GM19351 (cell line): ENCODE data around the gene POC1B.

Experiments
- ATAC-seq: cut with Tn5 transposase; IDR thresholded peaks from one replicate; pipeline ENCODE4 v1.9.1; 2021; ENCODE audit warnings: mild to moderate bottlenecking, moderate library complexity; ENCODE audit not compliant: unreplicated experiment

POC1B gene

DNA sequence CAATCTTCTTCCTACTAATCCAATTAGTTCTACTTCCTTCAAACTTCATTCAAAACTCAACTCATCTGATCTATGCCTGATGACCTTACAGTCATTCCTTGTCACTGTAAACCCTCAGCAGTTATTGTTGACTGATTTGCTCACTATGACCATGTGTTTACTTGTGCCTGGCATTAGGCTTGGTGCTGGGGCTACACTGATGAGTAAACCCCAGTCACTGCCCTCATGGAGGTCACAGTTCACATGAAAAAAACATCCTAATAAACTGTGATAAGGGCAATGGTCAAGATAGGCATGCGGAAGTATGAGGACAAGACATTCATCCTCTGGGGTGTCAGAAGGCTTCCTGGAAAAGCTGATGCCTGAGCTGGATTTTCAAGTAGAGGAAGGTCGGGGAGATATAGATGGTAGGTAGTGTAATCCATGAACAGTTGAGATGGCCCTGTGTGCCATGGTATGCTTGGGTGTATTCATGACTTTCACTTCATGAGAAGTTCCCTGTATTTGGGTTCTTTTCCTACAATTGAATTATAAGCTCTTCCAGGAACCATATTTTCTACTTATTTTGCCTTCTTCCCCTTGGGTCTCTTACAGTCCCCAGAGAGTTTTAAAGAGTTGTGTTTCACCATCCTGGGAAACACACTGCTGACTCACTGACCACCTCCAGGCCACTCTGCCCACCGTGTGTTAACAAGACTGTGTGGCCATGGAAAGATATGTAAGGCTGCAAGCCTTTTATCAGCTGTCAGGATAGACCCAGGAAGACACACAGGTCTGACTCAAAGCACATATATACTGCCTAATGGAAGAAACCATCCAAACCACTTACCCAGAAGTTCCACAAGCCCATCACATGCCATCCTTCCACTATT, 134.8 kb downstream of the POC1B start:
- ATAC-seq, result no peak

DNA sequence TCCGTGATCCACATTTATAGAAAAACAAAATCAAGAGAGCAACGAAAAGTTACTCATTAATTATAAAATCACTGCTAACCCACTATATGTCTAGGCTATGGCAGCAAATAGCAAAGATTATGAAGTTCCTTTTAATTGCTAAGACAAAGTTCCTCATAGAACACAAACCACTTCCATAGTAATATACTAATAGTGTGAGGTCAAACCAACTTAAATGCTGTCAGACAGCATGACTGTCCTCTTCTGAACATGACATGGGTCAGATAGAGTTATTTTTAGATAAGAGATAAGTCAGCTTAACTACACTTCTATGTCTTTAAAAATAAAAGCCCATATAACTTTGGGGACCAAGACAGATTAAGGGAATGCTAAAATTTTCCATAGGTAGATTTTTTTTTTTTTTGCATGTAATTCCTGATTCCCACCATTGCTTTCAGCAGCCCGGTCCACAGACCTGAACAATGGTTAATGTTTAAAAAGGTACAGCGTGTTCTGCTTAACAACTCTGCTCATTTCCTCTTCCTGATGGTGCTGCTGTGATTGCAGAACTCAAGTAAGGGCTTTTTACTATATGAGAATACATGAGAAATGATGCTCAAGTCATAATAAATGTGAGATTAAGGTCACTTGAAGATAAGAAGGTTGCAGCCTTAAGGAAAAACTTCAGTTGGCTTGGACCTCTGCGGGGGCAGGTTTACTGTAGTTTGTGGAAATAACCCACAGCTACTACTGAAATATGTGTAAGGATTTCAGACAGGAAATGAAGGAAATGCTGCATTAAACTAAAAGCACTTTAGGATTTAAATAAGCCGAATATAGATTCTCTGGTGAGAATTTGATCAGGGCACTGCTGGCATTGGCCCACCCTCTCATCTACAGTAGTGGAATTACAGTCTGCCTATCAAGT, 135.8 kb downstream of the POC1B start:
- ATAC-seq, result peak; percentile 40

DNA sequence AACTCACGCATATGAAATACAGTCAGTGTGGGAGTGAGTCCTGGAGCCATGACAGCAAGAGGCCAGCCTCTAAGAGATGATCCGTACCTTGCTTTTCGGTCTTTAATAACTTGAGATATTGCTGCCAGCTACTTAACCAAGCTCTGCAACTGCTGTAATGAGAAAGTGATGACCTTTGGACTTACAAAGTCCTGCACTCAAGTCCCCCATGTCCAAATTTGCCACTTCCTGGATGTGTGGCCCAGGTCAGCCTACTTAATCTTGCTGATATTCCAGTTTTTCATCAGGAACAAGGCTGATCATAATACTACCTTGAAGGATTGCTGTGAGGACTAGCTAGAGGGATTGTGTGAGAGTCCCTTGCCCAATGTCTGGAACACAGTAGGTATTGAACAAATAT, 139.7 kb downstream of the POC1B start:
- no peak for ATAC-seq

DNA sequence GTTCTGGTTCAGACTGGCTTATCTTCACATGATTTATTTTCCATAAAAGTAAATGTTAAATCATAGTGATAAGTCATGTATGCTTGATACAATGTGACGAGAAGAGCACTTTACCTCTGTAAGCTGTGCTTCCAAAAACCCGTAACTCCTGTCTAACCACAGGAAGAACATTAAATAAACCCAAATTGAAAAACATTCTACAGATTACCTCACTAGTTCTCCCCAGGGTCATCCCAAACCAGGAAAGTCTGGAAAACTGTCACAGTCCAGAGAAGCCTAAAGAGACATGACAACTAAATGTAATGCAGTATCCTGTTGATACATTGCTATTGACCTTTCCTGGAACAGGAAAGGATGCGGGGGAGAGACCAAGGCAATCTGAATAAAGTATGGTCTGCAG, 141.0 kb downstream of the POC1B start:
- no peak for ATAC-seq

DNA sequence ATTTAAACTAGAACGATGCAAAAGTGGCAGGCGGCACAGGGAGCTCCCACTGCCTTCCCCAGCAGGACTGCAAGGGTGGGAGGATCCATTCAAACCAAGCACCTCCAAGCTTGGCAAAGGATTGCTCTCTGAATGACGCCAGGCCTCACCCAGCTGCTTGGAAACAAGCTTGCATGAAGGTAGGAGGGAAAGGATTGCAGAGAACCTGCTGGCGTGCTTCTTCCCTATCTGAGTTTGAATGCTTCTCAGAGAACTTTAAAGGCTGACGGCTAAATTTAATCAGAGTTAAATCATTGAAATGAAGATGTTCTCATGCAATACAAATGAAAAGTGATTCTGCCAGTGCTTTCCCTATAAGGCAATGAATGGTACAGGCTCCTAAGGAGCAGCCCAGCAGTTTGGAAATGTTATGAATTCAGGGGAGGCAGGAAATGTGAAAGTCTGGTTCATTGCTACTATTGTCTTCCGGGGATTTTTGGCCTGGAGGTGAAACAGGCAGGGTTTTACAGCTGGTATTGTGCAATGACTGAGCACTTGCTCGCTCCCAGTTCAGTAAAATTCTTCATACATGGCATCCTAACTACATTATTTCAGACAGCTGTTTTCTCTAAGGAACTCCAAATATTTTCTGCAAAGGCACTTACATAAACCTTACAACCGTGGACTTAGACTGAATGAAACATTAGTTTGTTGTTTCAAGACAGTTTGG, 141.6 kb downstream of the POC1B start:
- ATAC-seq, result no peak

DNA sequence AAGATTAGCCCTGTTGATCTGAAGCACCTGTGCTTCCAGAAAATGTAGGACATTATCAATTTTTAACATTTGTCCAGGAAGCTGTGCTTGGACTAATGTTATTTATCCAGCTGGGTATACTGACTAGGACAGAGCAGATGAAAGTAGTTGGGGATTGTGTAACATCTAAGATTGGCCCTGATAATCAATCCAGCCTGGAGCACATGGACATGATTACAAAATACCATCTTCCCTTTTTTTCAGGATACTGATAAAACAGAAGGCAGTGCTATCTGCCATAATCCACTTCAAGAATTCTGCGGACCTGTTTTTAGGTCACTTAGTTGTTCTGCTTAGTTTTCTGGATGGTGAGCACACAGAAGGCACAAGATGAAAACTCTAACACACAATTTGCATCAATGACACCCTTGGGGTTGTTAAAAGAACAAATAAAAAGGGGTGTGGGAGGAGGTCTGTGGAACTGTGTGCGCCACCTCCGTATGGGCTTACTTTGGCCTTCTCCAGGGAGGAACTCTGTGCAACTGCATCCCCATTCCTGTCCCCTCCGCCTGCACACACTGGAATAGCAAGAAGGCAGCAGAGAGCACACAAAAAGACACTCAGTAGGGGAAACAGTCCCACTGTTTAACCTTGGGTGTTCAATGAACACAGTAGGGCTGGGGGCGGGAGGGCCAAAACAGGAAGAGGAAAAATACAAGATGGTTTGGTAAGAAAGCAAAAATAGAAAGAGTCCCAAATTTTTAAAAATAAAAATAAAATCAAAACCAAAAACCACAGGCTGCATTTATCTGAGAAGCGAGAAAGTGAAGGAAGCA, 142.4 kb downstream of the POC1B start:
- ATAC-seq, result no peak

DNA sequence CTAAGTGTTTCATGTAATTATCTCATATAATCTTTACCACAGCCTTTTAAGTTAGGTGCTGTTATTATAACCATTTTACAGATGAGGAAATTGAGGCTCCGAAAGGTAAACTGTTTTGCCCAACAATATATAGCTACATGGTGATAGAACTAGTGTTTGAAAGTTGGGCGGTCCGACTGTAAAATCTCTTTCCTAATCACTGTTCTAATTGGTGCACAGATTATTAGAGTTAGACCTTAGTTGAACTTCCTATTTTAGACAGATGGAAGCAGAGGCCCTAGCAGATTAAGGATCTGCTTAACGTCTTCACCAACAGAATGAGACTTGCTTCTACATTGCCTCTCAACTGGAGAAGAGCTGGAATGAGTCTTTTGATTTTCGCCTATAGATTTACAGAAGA, 143.5 kb downstream of the POC1B start:
- no peak for ATAC-seq

DNA sequence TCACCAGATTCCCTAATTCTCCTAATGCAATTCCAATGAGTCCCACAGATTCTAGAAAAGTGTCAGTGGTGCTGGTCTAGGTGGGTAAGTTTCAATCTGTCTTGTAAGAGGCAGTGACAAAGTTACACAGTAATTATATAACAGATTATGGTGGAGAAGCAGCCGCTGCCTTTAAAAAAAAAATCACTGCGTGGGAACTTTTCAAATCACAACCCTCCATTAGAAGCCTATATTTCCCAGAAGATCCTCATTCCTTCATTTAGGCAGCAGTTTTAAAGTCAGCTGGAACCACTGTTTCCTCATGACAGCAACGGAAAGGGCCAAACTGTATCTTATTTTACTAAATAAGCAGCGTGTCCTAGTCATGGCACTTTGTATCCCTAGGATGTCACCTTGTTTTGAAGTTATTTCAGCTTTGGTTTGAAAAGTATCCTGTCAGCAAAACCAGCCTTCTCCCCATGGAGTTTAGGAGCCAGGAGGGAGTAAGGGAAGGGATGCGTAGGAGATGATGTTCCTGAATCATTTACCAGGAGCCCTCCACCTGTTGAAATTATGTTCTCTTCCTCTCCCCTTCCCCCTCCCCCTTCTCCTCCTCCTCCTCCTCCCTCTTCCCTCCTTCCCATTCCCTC, 145.9 kb downstream of the POC1B start:
- no peak for ATAC-seq

DNA sequence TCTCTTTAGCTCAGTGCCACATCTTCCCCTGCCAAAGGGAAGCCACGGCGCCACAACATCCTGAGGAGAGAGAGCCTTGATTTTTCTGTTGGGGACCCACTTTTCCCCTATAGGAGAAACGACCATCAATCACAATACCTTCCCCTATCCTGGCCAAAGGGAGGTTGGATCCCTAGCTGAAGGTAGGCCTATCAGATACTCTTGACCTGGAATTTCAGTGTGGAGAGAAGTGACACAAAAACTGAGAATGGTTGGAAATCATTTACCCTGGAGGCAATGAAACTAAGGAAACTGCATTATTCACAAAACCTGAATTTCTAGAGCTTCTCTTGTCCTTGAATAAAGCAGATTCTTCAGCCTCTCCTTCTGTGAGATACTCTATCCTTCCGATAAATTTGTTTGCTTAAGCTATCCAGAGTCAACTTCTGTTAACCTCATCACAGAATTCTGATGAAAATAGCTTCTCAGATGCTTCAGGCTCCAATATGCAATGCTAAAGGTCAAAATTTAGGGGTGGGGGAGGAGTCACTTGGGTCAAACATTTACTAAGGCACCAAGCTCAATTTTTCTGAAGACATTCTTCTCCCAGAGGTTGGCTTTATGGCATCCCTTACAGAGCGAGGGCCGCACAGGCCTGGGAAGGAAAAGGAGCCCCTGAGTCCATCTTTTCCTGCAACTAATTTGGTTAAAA, 146.6 kb downstream of the POC1B start:
- no peak for ATAC-seq

DNA sequence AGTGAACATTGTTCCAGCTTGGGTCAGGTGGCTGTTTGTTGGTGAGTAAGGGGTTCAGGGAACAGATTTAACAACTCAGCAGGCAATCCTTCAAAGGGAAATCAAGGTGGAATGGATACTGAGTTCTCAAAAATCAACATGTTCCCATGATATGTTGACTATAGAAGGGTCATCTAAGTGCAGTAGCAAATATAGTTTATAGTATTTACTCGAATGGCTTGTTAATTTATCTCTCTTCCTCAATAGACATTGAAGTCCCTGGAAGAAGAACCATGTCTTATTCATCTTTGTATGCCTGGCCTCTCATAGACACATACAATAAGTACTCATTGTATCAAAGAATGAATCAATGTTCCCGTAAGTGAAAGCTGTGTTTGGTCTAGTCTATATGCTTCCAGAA, 149.0 kb downstream of the POC1B start:
- no peak for ATAC-seq

DNA sequence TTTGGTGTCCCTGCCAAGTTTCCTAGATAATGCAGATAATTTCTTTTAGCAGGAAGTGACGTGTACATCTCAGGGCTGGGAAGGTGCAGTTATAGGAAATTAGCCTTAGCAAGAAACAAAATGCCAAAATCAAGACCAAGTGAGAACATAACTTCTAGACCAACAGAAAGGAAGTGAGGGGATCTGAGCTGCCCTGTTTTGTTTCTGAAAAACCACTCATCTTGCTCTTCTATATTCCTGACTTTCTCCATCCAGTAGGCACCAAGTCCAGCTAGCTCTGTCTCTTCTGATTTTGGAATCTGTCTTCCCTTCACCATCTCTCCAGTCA, 149.7 kb downstream of the POC1B start:
- no peak for ATAC-seq

DNA sequence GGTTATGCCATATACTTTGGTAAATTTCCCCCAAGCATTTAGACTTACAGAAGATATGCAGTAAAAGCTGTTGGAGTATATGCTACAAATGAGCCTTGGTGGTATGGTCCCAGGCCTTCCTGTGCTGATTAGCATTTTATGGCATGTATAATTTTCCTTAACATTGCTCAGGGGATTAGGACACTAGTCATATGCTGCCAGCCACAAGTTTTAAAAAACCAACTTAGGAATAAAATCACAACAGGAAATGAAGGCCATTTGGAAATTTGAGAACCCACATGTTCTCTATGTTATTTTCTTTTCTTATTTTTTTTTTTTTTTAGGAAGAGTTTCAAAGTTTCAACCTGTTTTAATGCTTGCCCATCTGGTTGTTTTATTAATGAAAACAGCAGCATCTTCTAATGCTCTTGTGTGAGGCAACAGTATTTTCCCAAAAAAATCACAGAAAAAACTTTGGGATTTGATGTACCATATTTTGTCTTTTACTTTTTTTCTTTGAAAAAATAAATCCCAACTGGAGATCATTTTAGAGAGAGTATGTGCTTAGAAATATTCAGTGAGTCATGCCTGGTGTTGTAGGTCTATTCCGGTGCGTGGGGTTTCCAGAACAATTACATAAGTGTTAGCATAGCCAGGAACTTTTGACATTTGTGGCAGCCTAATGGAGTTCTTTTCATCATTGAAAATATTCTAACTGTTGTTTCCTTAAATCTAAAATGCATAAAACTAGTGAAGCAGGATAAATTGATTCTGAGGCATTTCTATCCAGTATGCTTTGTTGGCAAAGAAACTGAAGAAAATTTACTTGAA, 151.9 kb downstream of the POC1B start:
- no peak for ATAC-seq

DNA sequence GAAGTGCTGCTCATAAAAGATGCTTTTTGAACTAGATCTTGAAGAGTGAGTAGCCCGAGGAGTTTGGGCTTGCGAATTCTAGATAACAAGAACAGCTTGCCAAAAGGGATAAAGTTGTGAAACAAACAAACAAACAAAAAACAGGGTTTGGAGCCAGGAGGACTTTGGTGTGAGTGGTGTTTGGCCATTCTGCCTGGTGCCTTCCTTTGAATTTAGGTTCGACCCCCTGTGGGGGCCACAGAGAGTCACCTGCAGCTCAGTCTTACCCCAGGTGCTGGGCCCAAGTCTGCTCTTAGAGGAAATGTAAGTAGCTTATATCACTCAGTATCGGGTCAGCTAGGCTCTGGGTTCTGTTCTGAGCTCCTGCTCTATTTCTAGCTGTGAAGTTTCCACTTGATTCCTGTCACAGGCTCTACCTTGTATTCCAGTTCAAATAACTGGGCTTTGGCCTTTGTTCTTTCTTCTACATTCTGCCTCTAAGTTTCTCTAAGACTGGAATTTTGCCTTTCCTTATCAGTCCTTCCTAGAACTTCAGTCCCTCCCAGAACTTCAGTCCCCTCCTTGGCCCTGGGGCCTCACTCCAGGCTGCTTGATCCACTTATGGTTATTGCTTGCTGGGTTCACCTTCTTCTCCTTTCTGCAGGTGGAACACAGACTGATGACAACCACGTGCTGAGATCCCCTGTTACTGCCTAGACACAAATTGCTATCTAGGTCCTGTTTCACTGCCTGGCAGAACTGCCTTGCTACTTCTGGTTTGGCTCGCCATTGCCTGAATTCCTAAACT, 153.1 kb downstream of the POC1B start:
- ATAC-seq, result no peak

DNA sequence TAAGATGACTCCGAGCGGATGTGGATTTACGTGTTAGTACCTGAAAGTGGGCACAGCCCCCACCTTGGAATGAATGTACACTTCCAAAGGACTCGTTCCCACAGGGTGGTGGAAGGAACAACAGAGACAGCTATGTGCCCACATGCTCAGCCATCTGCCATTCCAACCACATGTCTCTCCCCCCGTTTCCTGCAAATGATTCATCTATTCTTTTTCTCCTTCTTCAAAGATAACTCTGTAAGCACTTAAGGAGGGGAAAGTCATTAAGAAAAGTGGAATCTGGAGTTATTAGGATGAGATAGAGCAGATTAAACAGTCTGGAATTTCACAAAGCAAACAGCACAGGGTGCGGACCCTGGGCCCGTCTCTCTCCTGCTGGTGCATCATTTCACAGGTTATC, 155.0 kb downstream of the POC1B start:
- no peak for ATAC-seq

DNA sequence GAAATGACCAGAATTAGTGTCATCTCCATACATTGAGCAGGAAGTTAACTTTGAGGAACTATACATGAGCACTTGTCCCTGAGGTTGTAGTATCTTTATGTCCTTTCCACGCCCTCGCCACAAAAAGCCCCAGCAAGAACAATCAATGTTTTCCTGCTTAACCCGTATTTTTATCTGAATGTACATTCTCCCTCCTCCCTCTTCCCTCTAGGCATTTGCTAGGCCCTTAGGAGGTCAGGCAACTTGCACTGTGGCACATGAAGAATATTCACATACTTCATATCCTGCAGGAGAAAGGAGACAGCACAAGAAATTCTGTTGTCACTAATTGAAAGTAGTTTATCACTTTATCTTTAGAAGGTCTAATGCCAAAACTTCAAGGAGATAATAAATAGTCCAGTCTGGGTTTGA, 155.4 kb downstream of the POC1B start:
- ATAC-seq, result no peak
